NCI-H187 (cell line): Measurements from ENCODE around the gene URAD.

ENCODE experiments used
- DNase-seq, 2 experiments: peaks; one replicate each; lab custom pipeline; 2025; lab: John Stamatoyannopoulos, UW

The URAD gene

GRCh38 chr13:27956576-27957300, 31.8 kb downstream of the URAD start:
- DNase-seq = no peak

DNA sequence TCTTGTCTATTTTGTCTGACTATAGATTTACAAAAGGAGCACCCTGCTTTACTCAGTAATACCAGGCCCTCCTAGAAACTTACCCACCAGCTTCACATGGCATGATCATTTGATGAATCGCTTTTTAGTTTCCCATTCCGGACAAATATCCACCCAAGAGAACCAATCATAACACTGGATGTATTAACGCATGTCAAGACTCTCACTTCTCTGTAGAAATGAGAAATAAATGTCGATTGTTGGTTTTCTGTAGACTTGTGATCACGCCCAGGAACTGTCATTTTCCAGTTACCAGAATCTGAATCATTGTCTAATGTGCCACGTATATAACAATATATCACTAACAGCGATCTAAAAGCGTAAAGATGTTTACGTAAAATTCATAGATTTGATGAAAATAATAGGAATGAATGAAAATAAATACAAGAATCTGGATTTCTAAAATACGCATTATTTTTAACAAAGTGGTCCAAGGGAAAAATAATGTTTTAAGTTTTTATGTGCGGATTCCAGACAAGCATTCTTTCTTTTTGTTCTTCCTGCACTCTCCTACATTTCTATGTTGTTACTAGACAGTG, 33.4 kb downstream of the URAD start:
- DNase-seq = no peak

- no peak for DNase-seq
These were observed 34.1 kb downstream of the URAD start for GRCh38 chr13:27954406-27954851.

- peak; percentile 33 to 51 for DNase-seq
These were observed 34.7 kb downstream of the URAD start for GRCh38 chr13:27953676-27954405.

GRCh38 chr13:27952876-27953675, 35.4 kb downstream of the URAD start:
- DNase-seq = no peak

DNA sequence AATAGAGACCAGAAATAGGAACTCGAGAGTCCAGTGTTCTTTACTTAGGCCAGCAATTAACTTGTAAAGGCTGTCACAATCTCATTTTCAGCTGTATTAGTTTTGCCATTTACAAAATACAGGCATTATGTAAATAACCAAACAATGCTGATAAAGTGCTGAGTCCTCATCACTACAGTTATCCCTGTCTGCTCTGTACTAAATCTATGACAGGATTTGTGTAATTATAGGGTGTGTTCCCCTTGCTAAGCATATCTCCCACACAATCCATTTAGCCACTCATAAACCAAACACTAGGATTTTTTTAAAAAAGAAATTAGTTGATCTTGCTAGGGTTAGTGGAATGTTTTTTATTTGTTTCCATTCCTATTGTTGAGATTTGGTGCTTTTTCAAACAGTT, 45.5 kb downstream of the URAD start:
- no peak for DNase-seq

- DNase-seq = no peak
These were observed 54.7 kb downstream of the URAD start for GRCh38 chr13:27933580-27934328.

DNA sequence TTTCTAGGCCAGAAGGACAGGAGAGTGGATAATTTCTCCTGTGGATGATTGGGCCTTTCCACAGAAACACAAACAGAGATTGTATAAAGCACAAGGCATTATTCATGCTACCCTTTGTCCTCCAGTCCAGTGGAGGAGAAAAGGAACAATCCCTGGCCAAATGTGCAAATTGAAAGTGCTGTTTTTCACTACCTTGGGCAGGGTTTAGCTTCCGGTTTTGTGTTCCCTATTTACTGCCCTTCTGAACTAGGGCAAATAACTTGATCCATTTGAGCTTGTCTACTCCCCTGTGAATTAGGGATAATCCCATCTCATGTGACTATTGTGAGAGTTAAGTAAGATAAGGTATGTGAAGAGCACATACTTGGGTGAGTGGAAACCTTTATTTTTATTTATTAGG, 55.4 kb downstream of the URAD start:
- no peak for DNase-seq

DNA sequence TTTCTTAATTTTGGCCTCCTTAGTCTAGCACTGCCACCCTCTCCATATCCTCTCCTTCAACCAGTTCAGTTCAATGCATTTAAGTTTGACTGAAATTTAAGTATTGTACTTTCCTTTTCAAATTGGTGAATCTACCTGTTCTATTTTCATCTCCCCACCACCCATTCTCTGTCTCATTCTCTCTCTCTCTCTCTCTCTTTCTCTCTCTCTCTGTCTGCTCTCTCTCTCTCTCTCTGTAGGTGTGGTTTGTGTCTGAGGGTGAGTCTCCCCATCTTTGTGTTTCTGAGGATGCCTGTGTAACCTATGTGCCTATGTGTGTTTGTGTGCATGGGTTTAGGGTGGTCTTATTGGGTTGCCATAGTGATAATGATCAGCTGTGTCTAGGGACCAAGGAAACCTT, 58.6 kb downstream of the URAD start:
- DNase-seq = no peak

GRCh38 chr13:27928805-27929753, 59.4 kb downstream of the URAD start:
- DNase-seq = no peak

- no peak for DNase-seq
These were observed 60.1 kb downstream of the URAD start for GRCh38 chr13:27928353-27928804.
